NT2/D1 (cell line): Measurements from ENCODE around the gene B2M.
"Not testable (repeated sequence)": the region's sequence is repeated elsewhere in the genome, so short reads cannot be mapped to it uniquely, and the experiment has no call there.

Experiments used
- DNase-seq: peaks from one replicate; pipeline ENCODE4 v3.0.0-alpha.2; 2011; ENCODE audit warnings: low read depth, low spot score
- H3K27me3 ChIP-seq: 2 replicates; pipeline ENCODE4 v1.6.0; 2011; ENCODE audit warnings: mild to moderate bottlenecking; ENCODE audit not compliant: insufficient read length, insufficient read depth
- H3K36me3 ChIP-seq: 2 replicates; pipeline ENCODE4 v1.6.1; 2011; ENCODE audit warnings: mild to moderate bottlenecking, low read length, mixed read lengths; ENCODE audit not compliant: insufficient read depth, insufficient read length
- H3K4me1 ChIP-seq: 2 replicates; pipeline ENCODE4 v1.5.1; 2011; ENCODE audit not compliant: insufficient read depth, insufficient read length
- H3K4me3 ChIP-seq: 2 replicates; pipeline ENCODE4 v1.5.1; 2011; ENCODE audit warnings: low read depth; ENCODE audit not compliant: insufficient read length
- H3K9ac ChIP-seq: 2 replicates; pipeline ENCODE4 v1.6.0; 2011; ENCODE audit warnings: low read depth; ENCODE audit not compliant: insufficient read length
- H3K9me3 ChIP-seq: 2 replicates; pipeline ENCODE4 v1.5.1; 2011; ENCODE audit warnings: mild to moderate bottlenecking, low read length; ENCODE audit not compliant: insufficient read depth
- SUZ12 ChIP-seq: IDR thresholded peaks from 2 replicates; pipeline ENCODE4 v1.6.1; 2011; ENCODE audit not compliant: insufficient read length, insufficient read depth; ENCODE audit errors: extremely low read depth
- YY1 ChIP-seq: IDR thresholded peaks from 2 replicates; pipeline ENCODE4 v1.6.1; 2011; ENCODE audit not compliant: insufficient read length, insufficient read depth
- ZNF274 ChIP-seq: IDR thresholded peaks from 2 replicates; pipeline ENCODE4 v1.6.1; 2011; ENCODE audit warnings: mild to moderate bottlenecking, low read depth, low read length

B2M gene

GRCh38 chr15:44668921-44669320 lies 42.4 kb upstream of the B2M start:
- H3K9me3 ChIP-seq = no peaks in the 10 kb centered on the region
- no peak overlapping the region for H3K9ac ChIP-seq
- H3K4me3 ChIP-seq = no peak overlapping the region
- no peak for DNase-seq
- H3K27me3 ChIP-seq = no peaks in the 10 kb centered on the region
- TF ChIP-seq ZNF274 = no peak
- H3K36me3 ChIP-seq = no peaks in the 10 kb centered on the region
- H3K4me1 ChIP-seq = no peaks in the 10 kb centered on the region

GRCh38 chr15:44670087-44670950 lies 41.0 kb upstream of the B2M start:
- Histone ChIP-seq H3K9ac (no peak overlapping the region), H3K27me3 (no peaks in the 10 kb centered on the region), H3K36me3 (no peaks in the 10 kb centered on the region), H3K9me3 (no peaks in the 10 kb centered on the region), H3K4me3 (no peak overlapping the region), H3K4me1 (no peaks in the 10 kb centered on the region)
- TF ChIP-seq SUZ12 = no peak
- no peak for TF ChIP-seq YY1
- no peak for TF ChIP-seq ZNF274
- DNase-seq = no peak

DNA sequence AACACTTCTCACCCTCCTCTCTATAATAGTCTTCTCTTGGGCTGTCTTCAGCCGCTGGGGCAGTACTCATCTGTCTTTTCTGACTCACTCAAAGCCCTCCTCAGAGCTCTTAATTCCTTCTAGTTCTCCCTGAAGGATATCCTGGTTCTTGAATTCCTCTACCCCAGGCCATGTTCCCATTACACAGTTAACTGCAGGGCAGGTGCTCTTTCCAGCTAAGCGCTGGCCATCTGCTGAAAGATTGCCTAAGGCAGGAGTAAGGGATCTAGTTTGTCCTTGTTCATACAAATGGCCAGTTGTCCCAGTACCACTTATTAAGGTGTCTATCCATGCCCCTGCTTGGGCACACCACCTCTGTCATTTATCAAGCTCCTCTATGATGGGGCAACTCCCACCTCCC lies 37.7 kb upstream of the B2M start:
- no peak for DNase-seq

GRCh38 chr15:44675911-44676310 lies 35.4 kb upstream of the B2M start:
- no peak overlapping the region for H3K4me3 ChIP-seq

More for the DNA sequence above, 37.7 kb upstream of the B2M start:
- Histone ChIP-seq H3K36me3 (no peaks in the 10 kb centered on the region), H3K4me3 (no peak overlapping the region), H3K9me3 (no peaks in the 10 kb centered on the region), H3K27me3 (no peaks in the 10 kb centered on the region), H3K4me1 (no peaks in the 10 kb centered on the region), H3K9ac (no peak overlapping the region)
- TF ChIP-seq SUZ12 (no peak), YY1 (no peak), ZNF274 (no peak)

DNA sequence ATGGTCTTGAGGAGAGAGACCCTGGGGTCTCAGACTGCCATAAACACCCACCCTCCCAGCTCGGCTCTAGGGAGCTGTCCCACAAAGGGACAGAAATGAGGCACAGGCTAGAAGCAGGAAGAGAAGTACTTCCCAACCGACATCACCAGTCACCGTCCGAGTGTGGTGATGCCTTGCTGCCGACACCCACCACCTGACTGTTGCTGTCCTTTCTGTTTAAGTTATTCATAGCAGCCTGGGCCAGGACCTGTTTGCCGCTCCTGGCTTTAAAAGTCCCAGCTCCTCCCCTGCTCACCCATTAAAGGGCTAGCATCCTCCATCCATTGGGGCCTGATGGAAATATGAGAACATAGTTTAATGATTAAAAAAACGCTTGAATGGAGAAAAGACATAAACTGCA lies 34.6 kb upstream of the B2M start:
- TF ChIP-seq YY1 (no peak), ZNF274 (no peak), SUZ12 (no peak)
- H3K9ac ChIP-seq = no peak overlapping the region
- H3K4me3 ChIP-seq = no peak overlapping the region
- no peak for DNase-seq
- H3K9me3 ChIP-seq = no peaks in the 10 kb centered on the region
- H3K4me1 ChIP-seq = no peaks in the 10 kb centered on the region
- no peaks in the 10 kb centered on the region for H3K36me3 ChIP-seq
- H3K27me3 ChIP-seq = no peaks in the 10 kb centered on the region

More at GRCh38 chr15:44675911-44676310, 35.4 kb upstream of the B2M start:
- no peaks in the 10 kb centered on the region for H3K9me3 ChIP-seq
- TF ChIP-seq ZNF274 (no peak), SUZ12 (no peak), YY1 (no peak)
- DNase-seq = no peak
- H3K27me3 ChIP-seq = no peaks in the 10 kb centered on the region
- no peak overlapping the region for H3K9ac ChIP-seq
- H3K36me3 ChIP-seq = no peaks in the 10 kb centered on the region
- no peaks in the 10 kb centered on the region for H3K4me1 ChIP-seq

DNA sequence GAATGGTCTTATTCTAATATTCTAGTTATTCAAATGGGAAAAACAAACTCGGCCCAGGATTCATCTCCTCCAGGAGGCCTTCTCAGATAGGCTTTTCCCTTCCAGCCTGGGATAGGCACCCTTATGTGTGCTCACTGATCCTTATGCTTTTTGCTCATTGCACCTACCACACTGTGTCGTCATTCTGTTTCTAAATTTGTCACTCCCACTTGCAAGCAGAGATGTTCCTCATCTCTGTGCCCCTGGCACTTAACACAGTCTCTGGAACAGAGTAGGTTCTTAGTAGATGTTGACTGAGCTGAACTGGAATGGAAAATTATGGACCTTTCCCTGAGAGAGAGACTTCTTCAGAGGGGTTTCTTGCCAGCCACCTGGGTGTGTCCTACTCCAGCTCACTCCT lies 29.1 kb upstream of the B2M start:
- no peaks in the 10 kb centered on the region for H3K27me3 ChIP-seq
- H3K4me3 ChIP-seq = no peak overlapping the region
- H3K9ac ChIP-seq = no peak overlapping the region
- no peak for DNase-seq
- peaks cover 2% of the 10 kb centered on the region for H3K4me1 ChIP-seq
- no peaks in the 10 kb centered on the region; the same call in 1 of the 2 replicates for H3K9me3 ChIP-seq
- H3K36me3 ChIP-seq = no peaks in the 10 kb centered on the region
- TF ChIP-seq YY1 (no peak), ZNF274 (no peak), SUZ12 (no peak)

- not testable (repeated sequence) for H3K9me3 ChIP-seq, H3K4me1 ChIP-seq, H3K27me3 ChIP-seq, H3K36me3 ChIP-seq, H3K4me3 ChIP-seq
- peak overlapping the region; percentile 42 for H3K9ac ChIP-seq
- DNase-seq = peak; percentile 54
Observed at GRCh38 chr15:44682809-44683682, 28.3 kb upstream of the B2M start.

DNA sequence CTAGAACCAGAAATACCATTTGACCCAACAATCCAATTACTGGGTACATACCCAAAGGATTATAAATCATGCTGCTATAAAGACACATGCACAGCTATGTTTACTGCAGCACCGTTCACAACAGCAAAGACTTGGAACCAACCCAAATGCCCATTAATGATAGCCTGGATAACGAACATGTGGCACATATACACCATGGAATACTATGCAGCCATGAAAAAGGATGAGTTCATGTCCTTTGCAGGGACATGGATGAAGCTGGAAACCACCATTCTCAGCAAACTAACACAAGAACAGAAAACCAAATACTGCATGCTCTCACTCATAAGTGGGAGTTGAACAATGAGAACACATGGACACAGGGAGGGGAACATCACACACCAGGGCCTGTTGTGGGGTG lies 22.0 kb upstream of the B2M start:
- DNase-seq, H3K4me1 ChIP-seq, H3K9me3 ChIP-seq, H3K27me3 ChIP-seq, H3K36me3 ChIP-seq, H3K4me3 ChIP-seq, H3K9ac ChIP-seq: not testable (repeated sequence)

DNA sequence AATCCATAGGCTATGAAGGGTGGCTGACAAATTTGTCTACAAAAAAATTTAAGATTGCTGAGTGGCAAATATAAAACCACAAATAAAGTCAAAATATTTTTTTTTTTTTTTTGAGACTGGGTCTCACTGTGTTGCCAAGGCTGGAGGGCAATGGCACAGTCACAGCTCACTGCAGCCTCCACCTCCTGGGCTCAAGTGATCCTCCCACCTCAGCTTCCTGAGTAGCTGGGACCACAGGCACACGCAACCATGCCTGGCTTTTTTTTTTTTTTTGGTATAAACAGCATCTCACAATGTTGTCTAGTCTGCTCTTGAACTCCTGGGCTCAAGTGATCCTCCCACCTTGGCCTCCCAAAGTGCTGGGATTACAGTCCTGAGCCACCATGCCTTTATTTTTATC lies 21.1 kb upstream of the B2M start:
- H3K9ac ChIP-seq, H3K27me3 ChIP-seq, H3K4me1 ChIP-seq, H3K36me3 ChIP-seq, H3K4me3 ChIP-seq, DNase-seq, H3K9me3 ChIP-seq: not testable (repeated sequence)
